IMR-90 (cell line): ENCODE results near the gene PF4V1. TPM values are rescaled to one million over a fixed set of nuclear protein-coding genes. Genes with fewer than 3 reads are reported as not detected.
A peak's percentile ranks its signal among the peaks of the same experiment; 100 is the strongest.

Experiments
- ATAC-seq: fragments of 200-7000 bp; cut with Tn5 transposase; 2 replicates; pipeline ENCODE4 v1.9.1; 2020; ENCODE audit warnings: low read depth, mild to moderate bottlenecking, moderate library complexity
- BruUV-seq: library from RNA; stranded (reverse); fragments of 400-500 nt; replicated peaks from 2 replicates; lab custom pipeline; 2021; lab: Mats Ljungman, UMichigan
- CTCF ChIA-PET: fragments of 300-600 bp; formaldehyde crosslinking; extraction: SDS; loops from one replicate; lab custom pipeline; 2021; ENCODE audit warnings: antibody characterized with exemption; lab: Yijun Ruan, JAX
- POLR2A ChIA-PET: fragments of 300-600 bp; sonication (Branson Sonifier 250); formaldehyde crosslinking; loops from one replicate; lab custom pipeline; 2022; ENCODE audit warnings: antibody characterized with exemption; ENCODE audit not compliant: unreplicated experiment; lab: Charles Lee
- DNase-seq: peaks from one replicate; pipeline ENCODE4 v3.0.0; 2013
- H2AFZ ChIP-seq: replicated peaks from 2 replicates; pipeline ENCODE3; 2013; ENCODE audit warnings: low read length, mild to moderate bottlenecking; ENCODE audit not compliant: poor library complexity
- H2AK5ac ChIP-seq: 2 replicates; pipeline ENCODE4 v1.6.1; 2013; ENCODE audit warnings: low read depth, low read length, inconsistent platforms
- H2AK9ac ChIP-seq: replicated peaks from 2 replicates; pipeline ENCODE3; 2013; ENCODE audit warnings: mild to moderate bottlenecking, low read depth, low read length, moderate library complexity; ENCODE audit not compliant: poor library complexity
- H2BK120ac ChIP-seq: 2 replicates; pipeline ENCODE4 v1.6.1; 2013; ENCODE audit warnings: low read depth, low read length, inconsistent platforms
- H2BK15ac ChIP-seq: 3 replicates; pipeline ENCODE4 v1.6.1; 2013; ENCODE audit warnings: low read depth, low read length, inconsistent platforms
- H2BK20ac ChIP-seq: 2 replicates; pipeline ENCODE4 v1.6.1; 2013; ENCODE audit warnings: low read depth, mild to moderate bottlenecking, inconsistent platforms, low read length, moderate library complexity
- H2BK5ac ChIP-seq: 2 replicates; pipeline ENCODE4 v1.6.1; 2013; ENCODE audit warnings: mild to moderate bottlenecking, low read depth, low read length, inconsistent platforms; ENCODE audit not compliant: poor library complexity, severe bottlenecking
- H3K14ac ChIP-seq: replicated peaks from 2 replicates; pipeline ENCODE4 v1.6.1; 2013; ENCODE audit warnings: low read depth, low read length, inconsistent platforms
- H3K18ac ChIP-seq: 2 replicates; pipeline ENCODE4 v1.6.1; 2013; ENCODE audit warnings: low read depth, low read length, control low read depth
- H3K23ac ChIP-seq: 2 replicates; pipeline ENCODE4 v1.6.1; 2013; ENCODE audit warnings: low read depth, low read length, inconsistent platforms
- H3K27ac ChIP-seq: 2 replicates; pipeline ENCODE4 v1.5.1; 2013; ENCODE audit warnings: mild to moderate bottlenecking, control low read depth, low read length; ENCODE audit not compliant: insufficient read depth
- H3K27me3 ChIP-seq: 2 replicates; pipeline ENCODE4 v1.6.1; 2013; ENCODE audit warnings: low read length; ENCODE audit not compliant: control insufficient read depth, insufficient read depth
- H3K36me3 ChIP-seq: 2 replicates; pipeline ENCODE4 v1.6.1; 2013; ENCODE audit warnings: low read length, mixed read lengths; ENCODE audit not compliant: control insufficient read depth, insufficient read depth
- H3K4ac ChIP-seq: 2 replicates; pipeline ENCODE4 v1.6.1; 2013; ENCODE audit warnings: low read depth, low read length, inconsistent platforms
- H3K4me1 ChIP-seq: 2 replicates; pipeline ENCODE4 v1.6.1; 2013; ENCODE audit warnings: low read length, mixed read lengths; ENCODE audit not compliant: control insufficient read depth, insufficient read depth
- H3K4me2 ChIP-seq: 2 replicates; pipeline ENCODE4 v1.6.1; 2013; ENCODE audit warnings: low read depth, mild to moderate bottlenecking, control low read depth, low read length, moderate library complexity
- H3K4me3 ChIP-seq: 2 replicates; pipeline ENCODE4 v1.5.1; 2013; ENCODE audit warnings: low read depth, mild to moderate bottlenecking, control low read depth, low read length, moderate library complexity; ENCODE audit not compliant: insufficient read depth
- H3K56ac ChIP-seq: 2 replicates; pipeline ENCODE4 v1.6.1; 2013; ENCODE audit warnings: low read length, inconsistent platforms; ENCODE audit not compliant: insufficient read depth; ENCODE audit errors: extremely low read depth
- H3K79me1 ChIP-seq, 2 experiments: 2 replicates each; pipeline ENCODE4 v1.6.1; 2013; ENCODE audit warnings: low read length in 2 of 2, inconsistent platforms in 1 of 2, low read depth in 1 of 2
- H3K9ac ChIP-seq: 2 replicates; pipeline ENCODE4 v1.6.1; 2013; ENCODE audit warnings: low read depth, low read length, control low read depth
- H3K9me1 ChIP-seq: 2 replicates; pipeline ENCODE4 v1.6.1; 2013; ENCODE audit warnings: low read length, inconsistent platforms; ENCODE audit not compliant: insufficient read depth
- H3K9me3 ChIP-seq: 2 replicates; pipeline ENCODE4 v1.6.1; 2013; ENCODE audit warnings: low read length; ENCODE audit not compliant: control insufficient read depth, insufficient read depth
- H4K20me1 ChIP-seq: 2 replicates; pipeline ENCODE4 v1.6.1; 2013; ENCODE audit warnings: low read length, inconsistent platforms; ENCODE audit not compliant: insufficient read depth
- H4K5ac ChIP-seq: 2 replicates; pipeline ENCODE4 v1.6.1; 2013; ENCODE audit warnings: mild to moderate bottlenecking, low read depth, low read length, control low read depth
- H4K8ac ChIP-seq, 2 experiments: 2 replicates each; pipeline ENCODE4 v1.6.1; 2013; ENCODE audit warnings: low read depth in 2 of 2, low read length in 2 of 2, control low read depth in 1 of 2, inconsistent platforms in 1 of 2
- H4K91ac ChIP-seq: 2 replicates; pipeline ENCODE4 v1.6.1; 2013; ENCODE audit warnings: low read depth, low read length, inconsistent platforms; ENCODE audit not compliant: insufficient read depth
- FOS ChIP-seq: fragments of 150-350 bp; IDR thresholded peaks from 2 replicates; pipeline ENCODE4 v1.6.1; 2016; ENCODE audit warnings: low read depth, low read length
- MXI1 ChIP-seq: IDR thresholded peaks from 2 replicates; pipeline ENCODE4 v1.6.1; 2012; ENCODE audit warnings: low read depth, mild to moderate bottlenecking, low read length, moderate library complexity, borderline replicate concordance
- WGBS, 2 experiments: methylation state at CpG; one replicate each; pipeline versions ENCODE4 v1.1.5 to v1.1.7; 2013; ENCODE audit warnings: missing lambda C conversion rate in 2 of 2; ENCODE audit not compliant: insufficient read length in 1 of 2; ENCODE audit errors: extremely low coverage in 2 of 2; 5-methylcytosine and 5-hydroxymethylcytosine counted together
- dilution Hi-C: fragments of 300-500 bp; cut with HindIII; formaldehyde crosslinking; loops from one replicate; pipeline ENCODE4 v1.14.3; 2018; ENCODE audit warnings: low sequenced_read_pairs; ENCODE audit not compliant: unreplicated experiment
- in situ Hi-C: fragments of 300-500 bp; cut with MboI; formaldehyde crosslinking; loops from 3 replicates; pipeline ENCODE4 v1.14.3; 2019; ENCODE audit warnings: low sequenced_read_pairs, inconsistent platforms, mixed read lengths
- intact Hi-C: fragments of 100-400 bp; cut with micrococcal nuclease; formaldehyde crosslinking; loops from 2 replicates; pipeline ENCODE4 v1.10.0; 2022
- polyA plus RNA-seq, 3 experiments: library from polyadenylated mRNA; depleted of rRNA; stranded (reverse); fragments of >200 nt; gene quantifications; 2 replicates each; pipeline ENCODE4 v1.2.3, GENCODE V29; 2012; ENCODE audit warnings: low replicate concordance in 1 of 3
- total RNA-seq: library from RNA; depleted of rRNA; stranded (reverse); fragments of >200 nt; gene quantifications from 2 replicates; pipeline ENCODE4 v1.2.3, GENCODE V29; 2012

Gene PF4V1
- total and polyA plus RNA-seq, 2 of the 4 experiments (the other 2 are of a cell fraction): not detected

DNA sequence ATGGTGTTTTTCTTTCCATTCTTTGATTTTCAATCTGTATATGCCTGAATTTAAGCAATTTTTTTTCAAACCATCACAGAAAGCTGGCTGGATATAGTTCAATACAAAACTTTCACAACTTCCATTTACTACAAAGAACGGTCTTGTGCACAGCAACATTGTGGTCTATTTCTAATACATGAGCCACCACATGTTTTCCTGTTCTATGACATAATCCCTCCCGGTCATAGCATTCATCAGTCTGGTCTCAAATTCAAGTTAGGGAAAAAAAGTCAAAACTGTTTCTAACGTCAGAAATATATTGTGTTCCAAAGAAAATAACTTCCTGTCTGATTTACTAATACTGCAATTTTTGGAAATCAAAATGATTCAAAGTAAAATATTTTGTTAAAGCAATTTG, 24.1 kb upstream of the PF4V1 start:
- Histone ChIP-seq H2BK5ac (no peak overlapping the region), H4K20me1 (no peaks in the 10 kb centered on the region), H3K9ac (no peak overlapping the region), H2BK15ac (no peak overlapping the region), H3K9me3 (peaks cover 1% of the 10 kb centered on the region; the same call in 1 of the 2 replicates), H2BK20ac (no peak overlapping the region), H4K8ac (no peak overlapping the region), H4K5ac (no peak overlapping the region), H3K14ac (no peak overlapping the region), H3K4me3 (no peak overlapping the region), H3K4me1 (peaks cover 3% of the 10 kb centered on the region; the same call in 1 of the 2 replicates), H2AFZ (no peak overlapping the region), H4K91ac (no peak overlapping the region), H3K79me1 (no peaks in the 10 kb centered on the region), H3K4me2 (no peak overlapping the region), H3K56ac (no peak overlapping the region), H3K27ac (no peak overlapping the region), H3K36me3 (no peaks in the 10 kb centered on the region), H3K23ac (no peak overlapping the region), H2BK120ac (no peak overlapping the region), H3K9me1 (no peaks in the 10 kb centered on the region), H3K27me3 (no peaks in the 10 kb centered on the region; the same call in 1 of the 2 replicates), H3K18ac (no peak overlapping the region), H2AK5ac (no peak overlapping the region), H2AK9ac (no peak overlapping the region), H3K4ac (no peak overlapping the region)
- intact Hi-C loops: no loop called here
- no CpG with 5 or more reads among the region's 3 CpGs for WGBS, 2 experiments
- in situ Hi-C loops: no loop called here
- dilution Hi-C loops: no loop called here
- CTCF ChIA-PET: no interaction called here
- TF ChIP-seq FOS (no peak), MXI1 (no peak)
- BruUV-seq: no TSS peak
- POLR2A ChIA-PET: no interaction called here
- peak; percentile 53 for DNase-seq
- ATAC-seq: no peak
